Adrenal gland (tissue), 5 donors: Measurements from ENCODE around the gene MGAT5.

Experiments
- POLR2A ChIP-seq, 2 donors: fragments of 450-650 bp; IDR thresholded peaks; one replicate each; pipeline ENCODE4 v1.6.1; 2017; ENCODE audit warnings: antibody characterized with exemption in 2 of 2, mild to moderate bottlenecking in 2 of 2, moderate library complexity in 1 of 2
- TF ChIP-seq, protein P1 (sequence below), 6 experiments: fragments of 450-650 bp in 4 of 6; fragments of 200-600 bp in 2 of 6; sonication (generic) in 1 of 6; IDR thresholded peaks; 1 replicate in 5 of 6; 2 replicates in 1 of 6; pipeline versions ENCODE4 v1.5.1 to v1.8.0; 2016 to 2021; ENCODE audit warnings: antibody characterized with exemption in 6 of 6, mild to moderate bottlenecking in 2 of 6, moderate library complexity in 1 of 6
- donor health status: DM: no; HTN: no; CAD: no.

DNA sequence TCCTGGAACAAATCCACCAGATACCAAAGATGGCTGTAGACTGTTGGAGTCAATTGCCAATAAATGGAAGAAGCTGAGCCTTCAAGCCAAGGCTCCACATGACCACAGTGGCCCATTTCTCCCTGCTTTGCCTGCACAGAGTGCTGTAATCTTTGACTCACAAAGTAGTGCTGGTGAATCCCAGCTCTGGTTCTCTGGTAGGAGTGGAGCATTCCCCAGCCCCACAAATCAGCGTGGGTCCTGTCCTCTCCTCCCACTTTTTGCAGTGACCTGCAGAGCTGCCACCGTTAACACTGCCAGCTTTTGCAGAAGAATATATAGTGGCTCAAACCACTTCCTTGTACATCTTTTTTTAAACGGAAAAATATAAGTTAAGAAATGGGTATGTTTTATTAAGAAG is 93.9 kb downstream of the MGAT5 start:
- TF ChIP-seq, protein P1, sequence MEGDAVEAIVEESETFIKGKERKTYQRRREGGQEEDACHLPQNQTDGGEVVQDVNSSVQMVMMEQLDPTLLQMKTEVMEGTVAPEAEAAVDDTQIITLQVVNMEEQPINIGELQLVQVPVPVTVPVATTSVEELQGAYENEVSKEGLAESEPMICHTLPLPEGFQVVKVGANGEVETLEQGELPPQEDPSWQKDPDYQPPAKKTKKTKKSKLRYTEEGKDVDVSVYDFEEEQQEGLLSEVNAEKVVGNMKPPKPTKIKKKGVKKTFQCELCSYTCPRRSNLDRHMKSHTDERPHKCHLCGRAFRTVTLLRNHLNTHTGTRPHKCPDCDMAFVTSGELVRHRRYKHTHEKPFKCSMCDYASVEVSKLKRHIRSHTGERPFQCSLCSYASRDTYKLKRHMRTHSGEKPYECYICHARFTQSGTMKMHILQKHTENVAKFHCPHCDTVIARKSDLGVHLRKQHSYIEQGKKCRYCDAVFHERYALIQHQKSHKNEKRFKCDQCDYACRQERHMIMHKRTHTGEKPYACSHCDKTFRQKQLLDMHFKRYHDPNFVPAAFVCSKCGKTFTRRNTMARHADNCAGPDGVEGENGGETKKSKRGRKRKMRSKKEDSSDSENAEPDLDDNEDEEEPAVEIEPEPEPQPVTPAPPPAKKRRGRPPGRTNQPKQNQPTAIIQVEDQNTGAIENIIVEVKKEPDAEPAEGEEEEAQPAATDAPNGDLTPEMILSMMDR (IDR thresholded peaks at IDR 0.05) = no peak
- TF ChIP-seq POLR2A (IDR thresholded peaks at IDR 0.05) = no peak
